Mucosa of stomach (tissue), 1 donor: ENCODE measurements around the gene RRH.
"Not testable (repeated sequence)": the region's sequence is repeated elsewhere in the genome, so short reads cannot be mapped to it uniquely, and the experiment has no call there.

Experiments used
- H3K27me3 ChIP-seq: one replicate; pipeline ENCODE4 v1.7.0; 2013; ENCODE audit warnings: mild to moderate bottlenecking, low read length; ENCODE audit not compliant: control insufficient read depth, insufficient read depth
- H3K36me3 ChIP-seq: one replicate; pipeline ENCODE4 v1.7.0; 2013; ENCODE audit warnings: low read length; ENCODE audit not compliant: control insufficient read depth, insufficient read depth
- H3K4me1 ChIP-seq: one replicate; pipeline ENCODE4 v1.7.0; 2013; ENCODE audit warnings: mild to moderate bottlenecking, low read length; ENCODE audit not compliant: control insufficient read depth, insufficient read depth
- H3K4me3 ChIP-seq: one replicate; pipeline ENCODE4 v1.7.0; 2013; ENCODE audit warnings: low read length
- H3K9ac ChIP-seq: one replicate; pipeline ENCODE4 v1.7.0; 2013; ENCODE audit warnings: mild to moderate bottlenecking, low read length, moderate library complexity
- H3K9me3 ChIP-seq: one replicate; pipeline ENCODE4 v1.7.0; 2013; ENCODE audit warnings: mild to moderate bottlenecking, low read length, moderate library complexity; ENCODE audit not compliant: control insufficient read depth
- donor health status: Pancreatic carcinoma.

Gene RRH

GRCh38 chr4:109850601-109851000 is 22.8 kb downstream of the RRH start:
- Histone ChIP-seq H3K36me3 (no peaks in the 10 kb centered on the region), H3K9me3 (no peaks in the 10 kb centered on the region), H3K4me1 (no peaks in the 10 kb centered on the region), H3K4me3 (no peak overlapping the region), H3K27me3 (no peaks in the 10 kb centered on the region), H3K9ac (no peak overlapping the region)

GRCh38 chr4:109859426-109860300 is 31.9 kb downstream of the RRH start:
- H3K4me1 ChIP-seq, H3K9ac ChIP-seq, H3K4me3 ChIP-seq, H3K9me3 ChIP-seq, H3K36me3 ChIP-seq, H3K27me3 ChIP-seq: not testable (repeated sequence)

- no peaks in the 10 kb centered on the region for H3K9me3 ChIP-seq
- H3K4me1 ChIP-seq, result no peaks in the 10 kb centered on the region
- H3K9ac ChIP-seq, result no peak overlapping the region
- H3K4me3 ChIP-seq, result no peak overlapping the region
- no peaks in the 10 kb centered on the region for H3K27me3 ChIP-seq
- no peaks in the 10 kb centered on the region for H3K36me3 ChIP-seq
Observed at GRCh38 chr4:109861271-109861670, 33.5 kb downstream of the RRH start.

- H3K9ac ChIP-seq, result no peak overlapping the region
- no peaks in the 10 kb centered on the region for H3K27me3 ChIP-seq
- no peaks in the 10 kb centered on the region for H3K36me3 ChIP-seq
- H3K4me1 ChIP-seq, result no peaks in the 10 kb centered on the region
- no peak overlapping the region for H3K4me3 ChIP-seq
- no peaks in the 10 kb centered on the region for H3K9me3 ChIP-seq
Observed at GRCh38 chr4:109861916-109862511, 34.2 kb downstream of the RRH start.

GRCh38 chr4:109864134-109864533 is 36.4 kb downstream of the RRH start:
- no peaks in the 10 kb centered on the region for H3K27me3 ChIP-seq

GRCh38 chr4:109870061-109870460 is 42.3 kb downstream of the RRH start:
- Histone ChIP-seq H3K9me3 (no peaks in the 10 kb centered on the region), H3K9ac (no peak overlapping the region), H3K27me3 (no peaks in the 10 kb centered on the region), H3K4me1 (no peaks in the 10 kb centered on the region), H3K36me3 (no peaks in the 10 kb centered on the region), H3K4me3 (no peak overlapping the region)

More at GRCh38 chr4:109864134-109864533, 36.4 kb downstream of the RRH start:
- H3K4me1 ChIP-seq, result no peaks in the 10 kb centered on the region
- H3K36me3 ChIP-seq, result no peaks in the 10 kb centered on the region
- no peaks in the 10 kb centered on the region for H3K9me3 ChIP-seq
- H3K9ac ChIP-seq, result no peak overlapping the region
- no peak overlapping the region for H3K4me3 ChIP-seq

- no peaks in the 10 kb centered on the region for H3K27me3 ChIP-seq
- H3K4me3 ChIP-seq, result no peak overlapping the region
- H3K9ac ChIP-seq, result no peak overlapping the region
- H3K4me1 ChIP-seq, result no peaks in the 10 kb centered on the region
- H3K36me3 ChIP-seq, result no peaks in the 10 kb centered on the region
- no peaks in the 10 kb centered on the region for H3K9me3 ChIP-seq
Observed at GRCh38 chr4:109872065-109872464, 44.3 kb downstream of the RRH start.

- Histone ChIP-seq H3K27me3 (no peaks in the 10 kb centered on the region), H3K4me1 (no peaks in the 10 kb centered on the region), H3K9me3 (no peaks in the 10 kb centered on the region), H3K4me3 (no peak overlapping the region), H3K36me3 (no peaks in the 10 kb centered on the region), H3K9ac (no peak overlapping the region)
Observed at GRCh38 chr4:109872950-109873656, 45.3 kb downstream of the RRH start.

GRCh38 chr4:109873791-109874514 is 46.2 kb downstream of the RRH start:
- no peak overlapping the region for H3K4me3 ChIP-seq
- no peaks in the 10 kb centered on the region for H3K27me3 ChIP-seq
- no peaks in the 10 kb centered on the region for H3K9me3 ChIP-seq
- H3K9ac ChIP-seq, result no peak overlapping the region
- H3K36me3 ChIP-seq, result no peaks in the 10 kb centered on the region
- no peaks in the 10 kb centered on the region for H3K4me1 ChIP-seq

GRCh38 chr4:109875106-109875505 is 47.3 kb downstream of the RRH start:
- H3K4me3 ChIP-seq, result no peak overlapping the region
- no peaks in the 10 kb centered on the region for H3K4me1 ChIP-seq
- H3K27me3 ChIP-seq, result no peaks in the 10 kb centered on the region
- H3K36me3 ChIP-seq, result no peaks in the 10 kb centered on the region
- H3K9ac ChIP-seq, result no peak overlapping the region
- no peaks in the 10 kb centered on the region for H3K9me3 ChIP-seq

GRCh38 chr4:109875553-109875952 is 47.8 kb downstream of the RRH start:
- not testable (repeated sequence) for H3K9me3 ChIP-seq, H3K36me3 ChIP-seq, H3K9ac ChIP-seq, H3K4me1 ChIP-seq, H3K27me3 ChIP-seq, H3K4me3 ChIP-seq
